B cell (primary cell): Measurements from ENCODE around the gene UPK2. TPM values are rescaled to one million over a fixed set of nuclear protein-coding genes. Genes with fewer than 3 reads are reported as not detected.

Experiments
- ATAC-seq: fragments of 200-7000 bp; cut with Tn5 transposase; one replicate; pipeline ENCODE4 v1.10.0; 2021; ENCODE audit warnings: low read depth, mild to moderate bottlenecking, moderate number of reproducible peaks, moderate library complexity
- CTCF ChIA-PET: fragments of 350-600 bp; sonication (Branson Sonifier 250); formaldehyde crosslinking; loops from one replicate; lab custom pipeline; 2021; ENCODE audit warnings: antibody characterized with exemption, inconsistent platforms; lab: Charles Lee
- POLR2A ChIA-PET: fragments of 350-600 bp; sonication (Branson Sonifier 250); formaldehyde crosslinking; loops from one replicate; lab custom pipeline; 2021; ENCODE audit warnings: antibody characterized with exemption; lab: Charles Lee
- DNase-seq: peaks from one replicate; pipeline ENCODE4 v3.0.0; 2013
- H2AFZ ChIP-seq: 2 replicates; pipeline ENCODE4 v1.6.1; 2012; ENCODE audit warnings: mild to moderate bottlenecking, low read depth, low read length; ENCODE audit not compliant: insufficient read depth, poor library complexity, severe bottlenecking
- H3K27ac ChIP-seq, 2 donors: 1 replicate in 1 of 2; 2 replicates in 1 of 2; pipeline ENCODE4 v1.5.1; 2012 to 2013; ENCODE audit warnings: low read length in 2 of 2, mild to moderate bottlenecking in 2 of 2, moderate library complexity in 1 of 2
- H3K27me3 ChIP-seq, 4 experiments: fragments of 200-600 bp in 1 of 4; sonication (generic) in 1 of 4; replicated peaks in 1 of 4; 1 replicate in 2 of 4; 2 replicates in 2 of 4; pipeline versions ENCODE4 v1.6.1 to v1.7.0; 2013 to 2016; ENCODE audit warnings: low read length in 3 of 4, mild to moderate bottlenecking in 2 of 4, mixed read lengths in 1 of 4, moderate library complexity in 1 of 4; ENCODE audit not compliant: insufficient read depth in 4 of 4, control insufficient read depth in 3 of 4; ENCODE audit errors: control extremely low read depth in 1 of 4
- H3K36me3 ChIP-seq, 2 experiments: replicated peaks in 1 of 2; 1 replicate in 1 of 2; 2 replicates in 1 of 2; pipeline versions ENCODE4 v1.6.1 to v1.7.1; 2013; ENCODE audit warnings: low read length in 1 of 2; ENCODE audit not compliant: insufficient read depth in 2 of 2, control insufficient read depth in 1 of 2; ENCODE audit errors: control extremely low read depth in 1 of 2, extremely low read depth in 1 of 2
- H3K4me1 ChIP-seq, 2 donors: fragments of 200-600 bp in 1 of 2; sonication (generic) in 1 of 2; 1 replicate in 1 of 2; 2 replicates in 1 of 2; pipeline versions ENCODE4 v1.5.1 to v1.6.1; 2013 to 2017; ENCODE audit warnings: low read length in 2 of 2; ENCODE audit not compliant: control insufficient read depth in 2 of 2, insufficient read depth in 2 of 2
- H3K4me2 ChIP-seq: replicated peaks from 2 replicates; pipeline ENCODE3; 2012; ENCODE audit warnings: mild to moderate bottlenecking, low read depth, low read length; ENCODE audit not compliant: poor library complexity, severe bottlenecking
- H3K4me3 ChIP-seq, 5 experiments: fragments of 200-600 bp in 1 of 5; sonication (generic) in 1 of 5; 1 replicate in 3 of 5; 2 replicates in 2 of 5; pipeline versions ENCODE4 v1.5.1 to v1.7.0; 2011 to 2016; ENCODE audit warnings: low read length in 4 of 5, mild to moderate bottlenecking in 4 of 5, low read depth in 2 of 5, control low read depth in 1 of 5, moderate library complexity in 1 of 5; ENCODE audit not compliant: insufficient read depth in 1 of 5; ENCODE audit errors: control extremely low read depth in 1 of 5, extremely low read depth in 1 of 5
- H3K79me2 ChIP-seq: fragments of 200-600 bp; sonication (generic); one replicate; pipeline ENCODE4 v1.6.0; 2016; ENCODE audit warnings: low read length; ENCODE audit not compliant: control insufficient read depth, insufficient read depth
- H3K9ac ChIP-seq: fragments of 200-600 bp; sonication (generic); 2 replicates; pipeline ENCODE4 v1.6.1; 2017; ENCODE audit warnings: mild to moderate bottlenecking, low read length, moderate library complexity
- H3K9me3 ChIP-seq, 3 donors: one replicate each; pipeline versions ENCODE4 v1.6.1 to v1.7.1; 2013; ENCODE audit warnings: low read length in 2 of 3; ENCODE audit not compliant: control insufficient read depth in 2 of 3, insufficient read depth in 1 of 3; ENCODE audit errors: control extremely low read depth in 1 of 3
- H4K20me1 ChIP-seq: 2 replicates; pipeline ENCODE4 v1.6.0; 2012; ENCODE audit warnings: mild to moderate bottlenecking, low read length; ENCODE audit not compliant: insufficient read depth, control insufficient read depth, poor library complexity, severe bottlenecking
- H3K27ac Mint-ChIP-seq: one replicate; pipeline ENCODE4 v1.8.0; 2021; ENCODE audit warnings: mixed read lengths
- H3K27me3 Mint-ChIP-seq: one replicate; pipeline ENCODE4 v1.8.0; 2021; ENCODE audit warnings: mixed read lengths
- H3K4me1 Mint-ChIP-seq: one replicate; pipeline ENCODE4 v1.8.0; 2021; ENCODE audit warnings: mixed read lengths
- H3K4me3 Mint-ChIP-seq: one replicate; pipeline ENCODE4 v1.8.0; 2021; ENCODE audit warnings: mixed read lengths
- H3K9me3 Mint-ChIP-seq: one replicate; pipeline ENCODE4 v1.8.0; 2022; ENCODE audit warnings: mixed read lengths; ENCODE audit not compliant: insufficient read depth
- CTCF ChIP-seq: fragments of 200-600 bp; IDR thresholded peaks from one replicate; pipeline ENCODE4 v1.8.0; 2022; ENCODE audit warnings: antibody characterized with exemption, mild to moderate bottlenecking
- EZH2 ChIP-seq: IDR thresholded peaks from 2 replicates; pipeline ENCODE4 v1.6.1; 2012; ENCODE audit warnings: borderline replicate concordance, low read depth, mild to moderate bottlenecking, moderate library complexity, low read length; ENCODE audit not compliant: insufficient read depth, poor library complexity, severe bottlenecking
- WGBS: methylation state at CpG from one replicate; pipeline ENCODE4 v1.1.5; 2013; ENCODE audit warnings: missing lambda C conversion rate; ENCODE audit not compliant: insufficient coverage; 5-methylcytosine and 5-hydroxymethylcytosine counted together
- intact Hi-C: fragments of 100-400 bp; cut with micrococcal nuclease; formaldehyde crosslinking; loops from one replicate; pipeline ENCODE4 v1.10.0; 2022
- polyA plus RNA-seq: library from polyadenylated mRNA; depleted of rRNA; stranded (reverse); fragments of >200 nt; gene quantifications from 2 replicates; pipeline ENCODE4 v1.2.3, GENCODE V29; 2012
- total RNA-seq, 2 donors: library from RNA; stranded (reverse); fragments of 120-200 nt in 1 of 2; gene quantifications; 1 replicate in 1 of 2; 2 replicates in 1 of 2; pipeline versions ENCODE4 v1.2.3 to v1.2.4, GENCODE V29; 2013 to 2022

The UPK2 gene
- total and polyA plus RNA-seq, 2 donors (not counting 1 experiment from before 2014, with no cell fraction given), result 0.43 TPM; not detected in 1

GRCh38 chr11:118918128-118918685, 37.9 kb upstream of the UPK2 start:
- Histone ChIP-seq H4K20me1 (peaks cover 21% of the 10 kb centered on the region), H3K79me2 (peaks cover 73% of the 10 kb centered on the region), H3K36me3 (peaks cover 0 to 27% of the 10 kb centered on the region in 2 experiments), H3K27ac (peak overlapping the region; percentile 27 to 94), H3K4me1 (peaks cover 91 to 98% of the 10 kb centered on the region in 2 donors), H3K4me2 (peak overlapping the region; percentile 79), H3K4me3 (no peak overlapping the region), H3K9me3 (no peaks in the 10 kb centered on the region), H3K9ac (no peak overlapping the region), H3K27me3 (no peaks in the 10 kb centered on the region), H2AFZ (no peak overlapping the region)
- CTCF ChIA-PET, result interaction anchor here (0.7 to 15.2 kb wide), 2 partner anchors 9 to 38 kb away, joined by 3 to 288 read pairs; partner anchors contain the start of gene BCL9L
- Mint-ChIP-seq H3K9me3 (no peaks in the 10 kb centered on the region), H3K27me3 (no peaks in the 10 kb centered on the region), H3K27ac (peak overlapping the region; percentile 94), H3K4me3 (no peak overlapping the region), H3K4me1 (peaks cover 83% of the 10 kb centered on the region)
- TF ChIP-seq CTCF (no peak), EZH2 (no peak)
- DNase-seq (no peak), ATAC-seq (no peak)
- POLR2A ChIA-PET, result interaction anchor here (0.5 to 0.6 kb wide), 4 partner anchors 14 to 170 kb away, joined by 3 to 6 read pairs (median 4); no protein-coding TSS in a partner anchor
- 70% methylated on average over 5 of the region's 14 CpGs for WGBS
- intact Hi-C loops, result no loop called here

- Mint-ChIP-seq H3K4me1 (peaks cover 85% of the 10 kb centered on the region), H3K27me3 (no peaks in the 10 kb centered on the region), H3K27ac (peak overlapping the region; percentile 87), H3K4me3 (no peak overlapping the region), H3K9me3 (no peaks in the 10 kb centered on the region)
- Histone ChIP-seq H3K4me1 (peaks cover 92 to 98% of the 10 kb centered on the region in 2 donors), H3K9ac (no peak overlapping the region), H3K9me3 (no peaks in the 10 kb centered on the region), H4K20me1 (peaks cover 27% of the 10 kb centered on the region), H3K4me3 (no peak overlapping the region), H3K27me3 (no peaks in the 10 kb centered on the region), H3K79me2 (peaks cover 77% of the 10 kb centered on the region), H2AFZ (no peak overlapping the region), H3K36me3 (peaks cover 0 to 27% of the 10 kb centered on the region in 2 experiments), H3K27ac (peak overlapping the region; percentile 38 to 94), H3K4me2 (peak overlapping the region; percentile 79)
- DNase-seq (no peak), ATAC-seq (no peak)
- intact Hi-C loops, result no loop called here
- ChIA-PET POLR2A (interaction anchor here (0.5 to 0.6 kb wide), 4 partner anchors 14 to 171 kb away, joined by 3 to 6 read pairs (median 4); no protein-coding TSS in a partner anchor), CTCF (interaction anchor here (0.7 kb wide), 1 partner anchor 38 kb away, joined by 3 read pairs; no protein-coding TSS in a partner anchor)
- 53% methylated on average over 9 of the region's 13 CpGs for WGBS
- TF ChIP-seq EZH2, result no peak
- TF ChIP-seq CTCF, result no peak
Measured at GRCh38 chr11:118918686-118919280, 37.3 kb upstream of the UPK2 start.
